IMR-90 (cell line): ENCODE results near the gene FFAR1. TPM values are rescaled to one million over a fixed set of nuclear protein-coding genes. Genes with fewer than 3 reads are reported as not detected.

ENCODE experiments used
- ATAC-seq: fragments of 200-7000 bp; cut with Tn5 transposase; 2 replicates; pipeline ENCODE4 v1.9.1; 2020; ENCODE audit warnings: low read depth, mild to moderate bottlenecking, moderate library complexity
- BruUV-seq: library from RNA; stranded (reverse); fragments of 400-500 nt; replicated peaks from 2 replicates; lab custom pipeline; 2021; lab: Mats Ljungman, UMichigan
- CTCF ChIA-PET: fragments of 300-600 bp; formaldehyde crosslinking; extraction: SDS; loops from one replicate; lab custom pipeline; 2021; ENCODE audit warnings: antibody characterized with exemption; lab: Yijun Ruan, JAX
- POLR2A ChIA-PET: fragments of 300-600 bp; sonication (Branson Sonifier 250); formaldehyde crosslinking; loops from one replicate; lab custom pipeline; 2022; ENCODE audit warnings: antibody characterized with exemption; ENCODE audit not compliant: unreplicated experiment; lab: Charles Lee
- DNase-seq: peaks from one replicate; pipeline ENCODE4 v3.0.0; 2013
- H2AFZ ChIP-seq: replicated peaks from 2 replicates; pipeline ENCODE3; 2013; ENCODE audit warnings: low read length, mild to moderate bottlenecking; ENCODE audit not compliant: poor library complexity
- H2AK5ac ChIP-seq: 2 replicates; pipeline ENCODE4 v1.6.1; 2013; ENCODE audit warnings: low read depth, low read length, inconsistent platforms
- H2AK9ac ChIP-seq: replicated peaks from 2 replicates; pipeline ENCODE3; 2013; ENCODE audit warnings: mild to moderate bottlenecking, low read depth, low read length, moderate library complexity; ENCODE audit not compliant: poor library complexity
- H2BK120ac ChIP-seq: 2 replicates; pipeline ENCODE4 v1.6.1; 2013; ENCODE audit warnings: low read depth, low read length, inconsistent platforms
- H2BK15ac ChIP-seq: 3 replicates; pipeline ENCODE4 v1.6.1; 2013; ENCODE audit warnings: low read depth, low read length, inconsistent platforms
- H2BK20ac ChIP-seq: 2 replicates; pipeline ENCODE4 v1.6.1; 2013; ENCODE audit warnings: low read depth, mild to moderate bottlenecking, inconsistent platforms, low read length, moderate library complexity
- H2BK5ac ChIP-seq: 2 replicates; pipeline ENCODE4 v1.6.1; 2013; ENCODE audit warnings: mild to moderate bottlenecking, low read depth, low read length, inconsistent platforms; ENCODE audit not compliant: poor library complexity, severe bottlenecking
- H3K14ac ChIP-seq: replicated peaks from 2 replicates; pipeline ENCODE4 v1.6.1; 2013; ENCODE audit warnings: low read depth, low read length, inconsistent platforms
- H3K18ac ChIP-seq: 2 replicates; pipeline ENCODE4 v1.6.1; 2013; ENCODE audit warnings: low read depth, low read length, control low read depth
- H3K23ac ChIP-seq: 2 replicates; pipeline ENCODE4 v1.6.1; 2013; ENCODE audit warnings: low read depth, low read length, inconsistent platforms
- H3K27ac ChIP-seq: 2 replicates; pipeline ENCODE4 v1.5.1; 2013; ENCODE audit warnings: mild to moderate bottlenecking, control low read depth, low read length; ENCODE audit not compliant: insufficient read depth
- H3K27me3 ChIP-seq: 2 replicates; pipeline ENCODE4 v1.6.1; 2013; ENCODE audit warnings: low read length; ENCODE audit not compliant: control insufficient read depth, insufficient read depth
- H3K36me3 ChIP-seq: 2 replicates; pipeline ENCODE4 v1.6.1; 2013; ENCODE audit warnings: low read length, mixed read lengths; ENCODE audit not compliant: control insufficient read depth, insufficient read depth
- H3K4ac ChIP-seq: 2 replicates; pipeline ENCODE4 v1.6.1; 2013; ENCODE audit warnings: low read depth, low read length, inconsistent platforms
- H3K4me1 ChIP-seq: 2 replicates; pipeline ENCODE4 v1.6.1; 2013; ENCODE audit warnings: low read length, mixed read lengths; ENCODE audit not compliant: control insufficient read depth, insufficient read depth
- H3K4me2 ChIP-seq: 2 replicates; pipeline ENCODE4 v1.6.1; 2013; ENCODE audit warnings: low read depth, mild to moderate bottlenecking, control low read depth, low read length, moderate library complexity
- H3K4me3 ChIP-seq: 2 replicates; pipeline ENCODE4 v1.5.1; 2013; ENCODE audit warnings: low read depth, mild to moderate bottlenecking, control low read depth, low read length, moderate library complexity; ENCODE audit not compliant: insufficient read depth
- H3K56ac ChIP-seq: 2 replicates; pipeline ENCODE4 v1.6.1; 2013; ENCODE audit warnings: low read length, inconsistent platforms; ENCODE audit not compliant: insufficient read depth; ENCODE audit errors: extremely low read depth
- H3K79me1 ChIP-seq, 2 experiments: 2 replicates each; pipeline ENCODE4 v1.6.1; 2013; ENCODE audit warnings: low read length in 2 of 2, inconsistent platforms in 1 of 2, low read depth in 1 of 2
- H3K9ac ChIP-seq: 2 replicates; pipeline ENCODE4 v1.6.1; 2013; ENCODE audit warnings: low read depth, low read length, control low read depth
- H3K9me1 ChIP-seq: 2 replicates; pipeline ENCODE4 v1.6.1; 2013; ENCODE audit warnings: low read length, inconsistent platforms; ENCODE audit not compliant: insufficient read depth
- H3K9me3 ChIP-seq: 2 replicates; pipeline ENCODE4 v1.6.1; 2013; ENCODE audit warnings: low read length; ENCODE audit not compliant: control insufficient read depth, insufficient read depth
- H4K20me1 ChIP-seq: 2 replicates; pipeline ENCODE4 v1.6.1; 2013; ENCODE audit warnings: low read length, inconsistent platforms; ENCODE audit not compliant: insufficient read depth
- H4K5ac ChIP-seq: 2 replicates; pipeline ENCODE4 v1.6.1; 2013; ENCODE audit warnings: mild to moderate bottlenecking, low read depth, low read length, control low read depth
- H4K8ac ChIP-seq, 2 experiments: 2 replicates each; pipeline ENCODE4 v1.6.1; 2013; ENCODE audit warnings: low read depth in 2 of 2, low read length in 2 of 2, control low read depth in 1 of 2, inconsistent platforms in 1 of 2
- H4K91ac ChIP-seq: 2 replicates; pipeline ENCODE4 v1.6.1; 2013; ENCODE audit warnings: low read depth, low read length, inconsistent platforms; ENCODE audit not compliant: insufficient read depth
- BHLHE40 ChIP-seq: fragments of 150-350 bp; IDR thresholded peaks from 2 replicates; pipeline ENCODE4 v1.6.1; 2016; ENCODE audit warnings: mild to moderate bottlenecking, low read depth, low read length
- CHD1 ChIP-seq: IDR thresholded peaks from 2 replicates; pipeline ENCODE4 v1.6.1; 2012; ENCODE audit warnings: low read depth, low read length, improper control_type of control experiment
- ELK1 ChIP-seq: fragments of 150-350 bp; IDR thresholded peaks from 2 replicates; pipeline ENCODE4 v1.6.1; 2016; ENCODE audit warnings: low read depth, mild to moderate bottlenecking, low read length, moderate library complexity, borderline replicate concordance
- MAFK ChIP-seq: IDR thresholded peaks from 2 replicates; pipeline ENCODE4 v1.6.1; 2012; ENCODE audit warnings: low read depth, low read length, improper control_type of control experiment
- MXI1 ChIP-seq: IDR thresholded peaks from 2 replicates; pipeline ENCODE4 v1.6.1; 2012; ENCODE audit warnings: low read depth, mild to moderate bottlenecking, low read length, moderate library complexity, borderline replicate concordance
- NFE2L2 ChIP-seq: fragments of 150-350 bp; IDR thresholded peaks from 2 replicates; pipeline ENCODE4 v1.6.1; 2016; ENCODE audit warnings: low read depth, mild to moderate bottlenecking, low read length
- POLR2A ChIP-seq: IDR thresholded peaks from 2 replicates; pipeline ENCODE4 v1.6.1; 2012; ENCODE audit warnings: mild to moderate bottlenecking, low read depth, low read length
- RFX5 ChIP-seq: IDR thresholded peaks from 2 replicates; pipeline ENCODE4 v1.8.0; 2012; ENCODE audit warnings: low read depth, mild to moderate bottlenecking, low read length, moderate library complexity
- SMC3 ChIP-seq: fragments of 150-350 bp; IDR thresholded peaks from 2 replicates; pipeline ENCODE4 v1.6.1; 2016; ENCODE audit warnings: low read depth, mild to moderate bottlenecking, antibody characterized with exemption, low read length, moderate library complexity
- USF2 ChIP-seq: fragments of 150-350 bp; IDR thresholded peaks from 2 replicates; pipeline ENCODE4 v1.6.1; 2017; ENCODE audit warnings: mild to moderate bottlenecking, antibody characterized with exemption, low read length, low read depth
- WGBS, 2 experiments: methylation state at CpG; one replicate each; pipeline versions ENCODE4 v1.1.5 to v1.1.7; 2013; ENCODE audit warnings: missing lambda C conversion rate in 2 of 2; ENCODE audit not compliant: insufficient read length in 1 of 2; ENCODE audit errors: extremely low coverage in 2 of 2; 5-methylcytosine and 5-hydroxymethylcytosine counted together
- dilution Hi-C: fragments of 300-500 bp; cut with HindIII; formaldehyde crosslinking; loops from one replicate; pipeline ENCODE4 v1.14.3; 2018; ENCODE audit warnings: low sequenced_read_pairs; ENCODE audit not compliant: unreplicated experiment
- in situ Hi-C: fragments of 300-500 bp; cut with MboI; formaldehyde crosslinking; loops from 3 replicates; pipeline ENCODE4 v1.14.3; 2019; ENCODE audit warnings: low sequenced_read_pairs, inconsistent platforms, mixed read lengths
- intact Hi-C: fragments of 100-400 bp; cut with micrococcal nuclease; formaldehyde crosslinking; loops from 2 replicates; pipeline ENCODE4 v1.10.0; 2022
- polyA plus RNA-seq, 3 experiments: library from polyadenylated mRNA; depleted of rRNA; stranded (reverse); fragments of >200 nt; gene quantifications; 2 replicates each; pipeline ENCODE4 v1.2.3, GENCODE V29; 2012; ENCODE audit warnings: low replicate concordance in 1 of 3
- total RNA-seq: library from RNA; depleted of rRNA; stranded (reverse); fragments of >200 nt; gene quantifications from 2 replicates; pipeline ENCODE4 v1.2.3, GENCODE V29; 2012
- TF ChIP-seq, protein P1 (sequence below): conservative IDR thresholded peaks from 2 replicates; pipeline ENCODE4 v1.5.1; 2012; ENCODE audit warnings: mild to moderate bottlenecking, low read depth, low read length, improper control_type of control experiment

FFAR1 gene
- total and polyA plus RNA-seq, 2 of the 4 experiments (the other 2 are of a cell fraction), result not detected

DNA sequence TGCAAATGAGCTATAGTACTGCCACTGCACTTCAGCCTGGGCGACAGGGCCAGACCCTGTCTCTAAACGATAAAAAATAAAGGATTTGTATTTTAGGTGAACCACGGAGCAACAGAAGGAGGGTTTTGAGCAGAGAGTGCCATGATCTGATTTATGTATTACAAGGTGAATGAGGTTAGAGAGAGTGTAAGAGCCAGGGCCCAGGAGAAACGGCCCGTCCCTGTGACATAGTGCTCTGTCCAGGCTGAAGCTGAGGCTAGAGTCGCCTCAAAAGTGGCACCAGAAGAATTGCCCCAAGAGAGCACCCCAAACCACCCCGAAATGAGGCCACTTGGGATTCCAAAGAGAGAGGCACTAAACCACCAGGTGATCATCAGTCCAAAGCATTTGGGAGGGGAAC is 38.8 kb upstream of the FFAR1 start (continued):
- TF ChIP-seq ELK1, result no peak
- TF ChIP-seq USF2, result no peak

DNA sequence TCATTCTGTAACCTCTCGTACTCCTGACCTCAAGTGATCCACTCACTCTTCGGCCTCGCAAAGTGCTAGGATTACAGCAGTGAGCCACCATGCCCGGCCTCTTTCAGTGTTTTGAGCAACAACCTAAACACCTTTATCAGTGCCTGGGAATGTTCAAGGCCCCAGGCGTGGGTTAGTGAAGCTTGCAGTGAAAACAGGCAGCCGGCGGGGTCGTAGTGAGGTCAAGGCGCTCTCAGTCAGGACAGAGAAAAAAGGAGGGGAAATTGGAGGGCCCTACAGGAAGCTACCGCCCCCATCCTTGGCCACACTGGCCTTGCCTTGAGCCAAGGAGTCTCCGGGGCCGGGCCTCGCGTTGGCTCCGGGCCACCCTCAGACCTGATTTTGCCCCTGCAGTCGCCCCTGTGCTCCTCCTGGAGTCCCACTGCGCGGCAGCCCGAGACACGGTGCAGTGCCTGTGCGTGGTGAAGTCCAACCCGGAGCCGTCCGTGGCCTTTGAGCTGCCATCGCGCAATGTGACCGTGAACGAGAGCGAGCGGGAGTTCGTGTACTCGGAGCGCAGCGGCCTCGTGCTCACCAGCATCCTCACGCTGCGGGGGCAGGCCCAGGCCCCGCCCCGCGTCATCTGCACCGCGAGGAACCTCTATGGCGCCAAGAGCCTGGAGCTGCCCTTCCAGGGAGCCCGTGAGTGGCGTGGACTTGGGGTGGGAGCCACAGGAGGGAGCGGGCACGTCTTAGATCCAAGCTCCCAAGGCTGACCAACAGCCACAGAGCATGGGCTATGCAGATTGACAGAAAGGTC is 38.0 kb upstream of the FFAR1 start:
- Histone ChIP-seq H3K9ac (no peak overlapping the region), H3K27me3 (no peaks in the 10 kb centered on the region; the same call in 1 of the 2 replicates), H3K79me1 (no peaks in the 10 kb centered on the region), H3K4me1 (no peaks in the 10 kb centered on the region), H3K9me1 (no peaks in the 10 kb centered on the region), H3K23ac (no peak overlapping the region), H3K56ac (no peak overlapping the region), H2AK5ac (no peak overlapping the region), H2BK5ac (no peak overlapping the region), H2BK120ac (no peak overlapping the region), H4K91ac (no peak overlapping the region), H2AFZ (peak overlapping the region; percentile 33), H4K8ac (no peak overlapping the region), H3K27ac (no peak overlapping the region), H4K5ac (no peak overlapping the region), H2BK20ac (no peak overlapping the region), H3K4me3 (no peak overlapping the region), H4K20me1 (no peaks in the 10 kb centered on the region), H3K18ac (no peak overlapping the region), H2AK9ac (no peak overlapping the region), H3K14ac (no peak overlapping the region), H3K9me3 (no peaks in the 10 kb centered on the region), H3K4me2 (no peak overlapping the region), H3K36me3 (no peaks in the 10 kb centered on the region), H3K4ac (no peak overlapping the region), H2BK15ac (no peak overlapping the region)
- intact Hi-C loops, result no loop called here
- in situ Hi-C loops, result no loop called here
- CTCF ChIA-PET, result no interaction called here
- whole genome bisulfite sequencing, 2 experiments, result 39% methylated on average over 14 of the region's 47 CpGs; no CpG with 5 or more reads in 1 of the 2 experiments
- no TSS peak for BruUV-seq
- dilution Hi-C loops, result no loop called here
- POLR2A ChIA-PET, result no interaction called here
- no peak for TF ChIP-seq NFE2L2
- TF ChIP-seq CHD1, result no peak
- no peak for TF ChIP-seq MXI1
- no peak for TF ChIP-seq BHLHE40
- TF ChIP-seq, protein P1, sequence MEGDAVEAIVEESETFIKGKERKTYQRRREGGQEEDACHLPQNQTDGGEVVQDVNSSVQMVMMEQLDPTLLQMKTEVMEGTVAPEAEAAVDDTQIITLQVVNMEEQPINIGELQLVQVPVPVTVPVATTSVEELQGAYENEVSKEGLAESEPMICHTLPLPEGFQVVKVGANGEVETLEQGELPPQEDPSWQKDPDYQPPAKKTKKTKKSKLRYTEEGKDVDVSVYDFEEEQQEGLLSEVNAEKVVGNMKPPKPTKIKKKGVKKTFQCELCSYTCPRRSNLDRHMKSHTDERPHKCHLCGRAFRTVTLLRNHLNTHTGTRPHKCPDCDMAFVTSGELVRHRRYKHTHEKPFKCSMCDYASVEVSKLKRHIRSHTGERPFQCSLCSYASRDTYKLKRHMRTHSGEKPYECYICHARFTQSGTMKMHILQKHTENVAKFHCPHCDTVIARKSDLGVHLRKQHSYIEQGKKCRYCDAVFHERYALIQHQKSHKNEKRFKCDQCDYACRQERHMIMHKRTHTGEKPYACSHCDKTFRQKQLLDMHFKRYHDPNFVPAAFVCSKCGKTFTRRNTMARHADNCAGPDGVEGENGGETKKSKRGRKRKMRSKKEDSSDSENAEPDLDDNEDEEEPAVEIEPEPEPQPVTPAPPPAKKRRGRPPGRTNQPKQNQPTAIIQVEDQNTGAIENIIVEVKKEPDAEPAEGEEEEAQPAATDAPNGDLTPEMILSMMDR, result no peak
- TF ChIP-seq SMC3, result no peak
- TF ChIP-seq RFX5, result no peak
- TF ChIP-seq POLR2A, result no peak
- TF ChIP-seq MAFK, result no peak
- peak; percentile 16 for DNase-seq
- no peak for ATAC-seq
